ENCODE data around the gene LCMT2. TPM values are rescaled to one million over a fixed set of nuclear protein-coding genes. Genes with fewer than 3 reads are reported as not detected.

Gene LCMT2
- total RNA-seq, 2 donors from 2014 or later: 4.4 to 8.6 TPM

- TF ChIP-seq CTCF (IDR thresholded peaks at IDR 0.05): no peak
- Histone ChIP-seq H3K4me1 (no peaks in the 10 kb centered on the region), H3K9me3 (no peaks in the 10 kb centered on the region), H3K36me3 (peaks cover 71% of the 10 kb centered on the region), H3K27ac (no peak overlapping the region), H3K27me3 (no peaks in the 10 kb centered on the region), H3K4me3 (no peak overlapping the region)
- DNase-seq (ENCODE audit: low spot score): no peak
Observed at GRCh38 chr15:43346305-43346704, 15.9 kb upstream of the LCMT2 start.

- H3K36me3 ChIP-seq: peaks cover 10% of the 10 kb centered on the region
- H3K4me3 ChIP-seq: peak overlapping the region; percentile 76 to 81
- H3K27ac ChIP-seq: peak overlapping the region; percentile 94 to 97
- no peaks in the 10 kb centered on the region for H3K27me3 ChIP-seq
- no peak for DNase-seq (ENCODE audit: low spot score)
- H3K4me1 ChIP-seq: peaks cover 0 to 32% of the 10 kb centered on the region in 2 donors
- H3K9me3 ChIP-seq: no peaks in the 10 kb centered on the region
- no peak for TF ChIP-seq CTCF (IDR thresholded peaks at IDR 0.05)
Observed at GRCh38 chr15:43330780-43331087, 361 bp upstream of the LCMT2 start.

- H3K4me1 ChIP-seq: peaks cover 0 to 32% of the 10 kb centered on the region in 2 donors
- TF ChIP-seq CTCF (IDR thresholded peaks at IDR 0.05): peak in 1 of 2 donors; percentile 4
Observed at GRCh38 chr15:43329217-43329959, 985 bp downstream of the LCMT2 start.

GRCh38 chr15:43325039-43325684 is 5.2 kb downstream of the LCMT2 start:
- TF ChIP-seq CTCF (IDR thresholded peaks at IDR 0.05): no peak
- Histone ChIP-seq H3K36me3 (no peaks in the 10 kb centered on the region), H3K27ac (no peak overlapping the region), H3K27me3 (no peaks in the 10 kb centered on the region), H3K9me3 (no peaks in the 10 kb centered on the region), H3K4me1 (peaks cover 0 to 24% of the 10 kb centered on the region in 2 donors), H3K4me3 (no peak overlapping the region)
- DNase-seq (ENCODE audit: low spot score): no peak

More at GRCh38 chr15:43329217-43329959, 985 bp downstream of the LCMT2 start:
- Histone ChIP-seq H3K36me3 (no peaks in the 10 kb centered on the region), H3K27me3 (no peaks in the 10 kb centered on the region), H3K4me3 (peak overlapping the region; percentile 76 to 81), H3K27ac (peak overlapping the region; percentile 94 to 97), H3K9me3 (no peaks in the 10 kb centered on the region)
- no peak for DNase-seq (ENCODE audit: low spot score)

GRCh38 chr15:43318990-43319771 is 11.2 kb downstream of the LCMT2 start:
- TF ChIP-seq CTCF (IDR thresholded peaks at IDR 0.05): no peak

More at GRCh38 chr15:43318990-43319771, 11.2 kb downstream of the LCMT2 start:
- Histone ChIP-seq H3K36me3 (no peaks in the 10 kb centered on the region), H3K4me3 (no peak overlapping the region), H3K4me1 (no peaks in the 10 kb centered on the region), H3K9me3 (no peaks in the 10 kb centered on the region), H3K27ac (no peak overlapping the region), H3K27me3 (no peaks in the 10 kb centered on the region)
- no peak for DNase-seq (ENCODE audit: low spot score)

Measured in right atrium auricular region (tissue), 2 donors.